H1 (cell line): ENCODE measurements around the gene TAS1R1. TPM values are rescaled to one million over a fixed set of nuclear protein-coding genes. Genes with fewer than 3 reads are reported as not detected.

Source experiments
- CTCF ChIA-PET: fragments of 300-600 bp; sonication (Branson Sonifier 250); formaldehyde crosslinking; loops from one replicate; lab custom pipeline; 2021; ENCODE audit not compliant: partially characterized antibody; lab: Charles Lee
- POLR2A ChIA-PET: fragments of 300-600 bp; sonication (Branson Sonifier 250); formaldehyde crosslinking; loops from one replicate; lab custom pipeline; 2021; ENCODE audit warnings: inconsistent platforms; ENCODE audit not compliant: partially characterized antibody; lab: Charles Lee
- DNase-seq, 2 experiments: peaks; one replicate each; pipeline versions ENCODE4 v3.0.0 to v3.0.0-alpha.2; 2010 to 2022; ENCODE audit warnings: low spot score in 2 of 2, low read depth in 1 of 2, mixed read lengths in 1 of 2
- FAIRE-seq: peaks from 2 replicates; lab custom pipeline; 2011; peaks lifted over from hg19 to GRCh38; lab: Jason Lieb, UNC
- H2AFZ ChIP-seq: 2 replicates; pipeline ENCODE4 v1.8.1; 2012; ENCODE audit warnings: low read length, inconsistent platforms
- H2AK5ac ChIP-seq: 2 replicates; pipeline ENCODE4 v1.6.1; 2013; ENCODE audit warnings: low read depth, low read length
- H2BK120ac ChIP-seq: replicated peaks from 2 replicates; pipeline ENCODE3; 2013; ENCODE audit warnings: low read depth, low read length, inconsistent platforms
- H2BK12ac ChIP-seq: 2 replicates; pipeline ENCODE4 v1.6.1; 2013; ENCODE audit warnings: low read depth, low read length
- H2BK15ac ChIP-seq: 2 replicates; pipeline ENCODE4 v1.6.1; 2013; ENCODE audit warnings: low read length
- H2BK20ac ChIP-seq: 2 replicates; pipeline ENCODE4 v1.6.1; 2013; ENCODE audit warnings: low read length
- H2BK5ac ChIP-seq: 2 replicates; pipeline ENCODE4 v1.6.1; 2013; ENCODE audit warnings: low read depth, low read length
- H3K14ac ChIP-seq: 2 replicates; pipeline ENCODE4 v1.6.1; 2013; ENCODE audit warnings: inconsistent platforms; ENCODE audit not compliant: insufficient read length
- H3K18ac ChIP-seq: 2 replicates; pipeline ENCODE4 v1.6.1; 2013; ENCODE audit warnings: low read length; ENCODE audit errors: extremely low read depth
- H3K23ac ChIP-seq: 2 replicates; pipeline ENCODE4 v1.6.1; 2013; ENCODE audit warnings: inconsistent platforms; ENCODE audit not compliant: insufficient read length
- H3K23me2 ChIP-seq: 2 replicates; pipeline ENCODE4 v1.6.1; 2013; ENCODE audit warnings: low read depth, low read length
- H3K27ac ChIP-seq: 2 replicates; pipeline ENCODE4 v1.6.1; 2011; ENCODE audit warnings: low read depth, low read length, inconsistent platforms
- H3K27me3 ChIP-seq, 4 experiments: replicated peaks in 1 of 4; 1 replicate in 1 of 4; 2 replicates in 3 of 4; pipeline versions ENCODE4 v1.6.1 to v1.8.1; 2011 to 2013; ENCODE audit warnings: low read length in 3 of 4, mild to moderate bottlenecking in 3 of 4, inconsistent platforms in 2 of 4, mixed read lengths in 2 of 4, moderate library complexity in 1 of 4; ENCODE audit not compliant: control insufficient read depth in 3 of 4, insufficient read depth in 3 of 4; ENCODE audit errors: extremely low read depth in 1 of 4
- H3K36me3 ChIP-seq, 4 experiments: 2 replicates each; pipeline versions ENCODE4 v1.6.1 to v1.8.1; 2011 to 2013; ENCODE audit warnings: mild to moderate bottlenecking in 4 of 4, low read length in 3 of 4, moderate library complexity in 2 of 4, control low read depth in 1 of 4, inconsistent platforms in 1 of 4; ENCODE audit not compliant: insufficient read depth in 4 of 4, control insufficient read depth in 2 of 4
- H3K4ac ChIP-seq: replicated peaks from 2 replicates; pipeline ENCODE3; 2013; ENCODE audit warnings: low read length, low read depth, mixed read lengths, inconsistent platforms; ENCODE audit not compliant: insufficient read length
- H3K4me1 ChIP-seq, 4 experiments: replicated peaks in 1 of 4; 1 replicate in 1 of 4; 2 replicates in 3 of 4; pipeline versions ENCODE4 v1.6.1 to v1.8.1; 2011 to 2013; ENCODE audit warnings: low read length in 3 of 4, inconsistent platforms in 2 of 4, mixed read lengths in 1 of 4; ENCODE audit not compliant: insufficient read depth in 4 of 4, control insufficient read depth in 3 of 4
- H3K4me2 ChIP-seq, 2 experiments: 2 replicates each; pipeline versions ENCODE4 v1.6.1 to v1.8.1; 2011 to 2013; ENCODE audit warnings: low read depth in 2 of 2, low read length in 2 of 2, control low read depth in 1 of 2, inconsistent platforms in 1 of 2, mild to moderate bottlenecking in 1 of 2; ENCODE audit not compliant: insufficient read depth in 1 of 2
- H3K4me3 ChIP-seq, 4 experiments: fragments of 200-600, 300-600 bp in 1 of 4; sonication (generic), shearing (Covaris generic), sonication (Bioruptor Twin) in 1 of 4; 2 replicates each; pipeline versions ENCODE4 v1.5.1 to v1.8.1; 2011 to 2016; ENCODE audit warnings: low read length in 4 of 4, low read depth in 3 of 4, control low read depth in 2 of 4, inconsistent platforms in 2 of 4, mild to moderate bottlenecking in 2 of 4, mixed read lengths in 1 of 4, moderate library complexity in 1 of 4; ENCODE audit not compliant: insufficient read depth in 2 of 4; ENCODE audit errors: extremely low read depth in 1 of 4
- H3K56ac ChIP-seq: replicated peaks from 2 replicates; pipeline ENCODE3; 2013; ENCODE audit warnings: low read depth, mild to moderate bottlenecking, mixed read lengths, low read length, inconsistent platforms; ENCODE audit not compliant: insufficient read length
- H3K79me1 ChIP-seq: 2 replicates; pipeline ENCODE4 v1.6.1; 2013; ENCODE audit warnings: low read depth, low read length, control low read depth
- H3K79me2 ChIP-seq, 2 experiments: 2 replicates each; pipeline versions ENCODE4 v1.6.1 to v1.8.1; 2012 to 2013; ENCODE audit warnings: low read length in 2 of 2, mild to moderate bottlenecking in 2 of 2, inconsistent platforms in 1 of 2; ENCODE audit not compliant: insufficient read depth in 2 of 2, control insufficient read depth in 1 of 2
- H3K9ac ChIP-seq, 4 experiments: replicated peaks in 1 of 4; 1 replicate in 1 of 4; 2 replicates in 3 of 4; pipeline versions ENCODE4 v1.6.1 to v1.8.1; 2011 to 2013; ENCODE audit warnings: low read depth in 3 of 4, low read length in 3 of 4, control low read depth in 2 of 4, mild to moderate bottlenecking in 2 of 4, moderate library complexity in 2 of 4, inconsistent platforms in 1 of 4; ENCODE audit errors: extremely low read depth in 1 of 4
- H3K9me3 ChIP-seq, 2 experiments: 2 replicates each; pipeline versions ENCODE4 v1.6.1 to v1.8.1; 2012 to 2013; ENCODE audit warnings: mild to moderate bottlenecking in 2 of 2, moderate library complexity in 2 of 2, control low read depth in 1 of 2, inconsistent platforms in 1 of 2, low read depth in 1 of 2, low read length in 1 of 2, mixed read lengths in 1 of 2; ENCODE audit not compliant: insufficient read depth in 2 of 2
- H4K20me1 ChIP-seq, 2 experiments: replicated peaks in 1 of 2; 2 replicates each; pipeline versions ENCODE3 to v1.8.1; 2011 to 2013; ENCODE audit warnings: inconsistent platforms in 2 of 2, low read length in 2 of 2, mild to moderate bottlenecking in 1 of 2; ENCODE audit not compliant: insufficient read depth in 2 of 2, control insufficient read depth in 1 of 2
- H4K5ac ChIP-seq: 2 replicates; pipeline ENCODE4 v1.6.1; 2013; ENCODE audit warnings: low read length, low read depth, mixed read lengths, inconsistent platforms; ENCODE audit not compliant: insufficient read length
- H4K8ac ChIP-seq: 2 replicates; pipeline ENCODE4 v1.8.0; 2013; ENCODE audit warnings: mild to moderate bottlenecking, moderate library complexity, low read length, inconsistent platforms; ENCODE audit not compliant: insufficient read depth; ENCODE audit errors: extremely low read depth
- H4K91ac ChIP-seq: replicated peaks from 2 replicates; pipeline ENCODE3; 2013; ENCODE audit warnings: low read length, mixed read lengths, inconsistent platforms; ENCODE audit not compliant: insufficient read length
- CTCF ChIP-seq, 3 experiments: IDR thresholded peaks; 1 replicate in 2 of 3; 2 replicates in 1 of 3; pipeline versions ENCODE4 v1.5.1 to v1.6.1; 2011; ENCODE audit warnings: low read length in 3 of 3, mild to moderate bottlenecking in 3 of 3, inconsistent platforms in 2 of 3, low read depth in 1 of 3, moderate library complexity in 1 of 3; ENCODE audit not compliant: insufficient read depth in 1 of 3; ENCODE audit errors: control extremely low read depth in 1 of 3
- POLR2A ChIP-seq, 2 experiments: IDR thresholded peaks; 1 replicate in 1 of 2; 2 replicates in 1 of 2; pipeline ENCODE4 v1.6.1; 2011; ENCODE audit warnings: low read depth in 2 of 2, low read length in 2 of 2, mild to moderate bottlenecking in 2 of 2; ENCODE audit errors: control extremely low read depth in 1 of 2
- WGBS, 2 experiments: shearing (Covaris generic) in 1 of 2; methylation state at CpG; one replicate each; pipeline versions ENCODE4 v1.1.6 to v1.1.7; 2013 to 2015; ENCODE audit warnings: low lambda C conversion rate in 2 of 2, mixed read lengths in 2 of 2, inconsistent platforms in 1 of 2, low coverage in 1 of 2, missing lambda C conversion rate in 1 of 2; ENCODE audit not compliant: insufficient replicate concordance in 2 of 2, insufficient coverage in 1 of 2, insufficient read length in 1 of 2; ENCODE audit errors: extremely low coverage in 1 of 2, missing lambda C conversion rate in 1 of 2; 5-methylcytosine and 5-hydroxymethylcytosine counted together
- polyA plus RNA-seq, 7 experiments: library from polyadenylated mRNA; depleted of rRNA in 3 of 7; stranded (reverse) in 5 of 7; unstranded in 2 of 7; fragments of >200 nt in 5 of 7; fragments of 200-250 nt in 2 of 7; gene quantifications; 1 replicate in 5 of 7; 2 replicates in 1 of 7; 4 replicates in 1 of 7; pipeline versions ENCODE4 v1.2.1 to v1.2.3, GENCODE V29; 2011 to 2013; ENCODE audit warnings: missing spikeins in 2 of 7, mixed read lengths in 2 of 7
- total RNA-seq: library from RNA; stranded (reverse); fragmentation: NEBNext Ultra II Directional; extraction: Animal tissue kit (Norgen Biotek cat#: 25700); gene quantifications from 2 replicates; pipeline ENCODE4 v1.2.1, GENCODE V29; 2021

The TAS1R1 gene
- total and polyA plus RNA-seq, 2 of the 8 experiments (the other 6 are each of a cell fraction or from before 2014, with no cell fraction given): 0.26 TPM; not detected in 1

- Histone ChIP-seq H3K79me2 (peaks cover 0 to 16% of the 10 kb centered on the region in 2 experiments; a peak in 1 of 4 replicates), H4K8ac (no peak overlapping the region), H3K27ac (no peak overlapping the region), H3K14ac (no peak overlapping the region), H4K20me1 (peaks cover 13 to 40% of the 10 kb centered on the region in 2 experiments), H3K4me1 (no peaks in the 10 kb centered on the region), H3K79me1 (no peaks in the 10 kb centered on the region), H3K27me3 (no peaks in the 10 kb centered on the region), H3K9ac (no peak overlapping the region), H3K18ac (no peak overlapping the region), H4K5ac (no peak overlapping the region), H3K36me3 (peaks cover 3 to 54% (median 32%) of the 10 kb centered on the region in 4 experiments), H2BK15ac (no peak overlapping the region), H3K4me2 (no peak overlapping the region), H3K23ac (no peak overlapping the region), H2BK12ac (no peak overlapping the region), H3K23me2 (no peaks in the 10 kb centered on the region), H2AK5ac (no peak overlapping the region), H3K4ac (no peak overlapping the region), H3K9me3 (no peaks in the 10 kb centered on the region), H3K56ac (no peak overlapping the region), H2AFZ (no peak overlapping the region), H4K91ac (no peak overlapping the region), H2BK120ac (no peak overlapping the region), H2BK5ac (no peak overlapping the region), H2BK20ac (no peak overlapping the region), H3K4me3 (no peak overlapping the region)
- POLR2A ChIA-PET: interaction anchor here (0.9 to 17.4 kb wide), 4 partner anchors 7 to 46 kb away, joined by 3 to 196 read pairs (median 6); partner anchors contain the start of gene KLHL21
- DNase-seq (no peak), FAIRE-seq (no peak)
- TF ChIP-seq CTCF (IDR thresholded peaks at IDR 0.05; ENCODE audit: control extremely low read depth in 1 of 3, insufficient read depth in 1 of 3, low read depth in 1 of 3, low read length in 3 of 3) (no peak), POLR2A (IDR thresholded peaks at IDR 0.05; ENCODE audit: control extremely low read depth in 1 of 2, low read depth in 2 of 2, low read length in 2 of 2) (0 out of 3 replicates have a peak, but pooled peaks of 1 of the 2 experiments have one; percentile 37)
- 95% methylated on average over 36 of the region's 38 CpGs; no CpG with 5 or more reads in 1 of the 2 experiments for WGBS, 2 experiments
- CTCF ChIA-PET: interaction anchor here (0.8 to 1.7 kb wide), 3 partner anchors 11 to 121 kb away, joined by 3 to 4 read pairs (median 4); no protein-coding TSS in a partner anchor
These were observed 37.9 kb downstream of the TAS1R1 start for GRCh38 chr1:6592865-6593593.
